VCaP (cell line): Measurements from ENCODE around the gene AMOTL1.
"Not testable (repeated sequence)": the region's sequence is repeated elsewhere in the genome, so short reads cannot be mapped to it uniquely, and the experiment has no call there.

Experiments
- H3K27ac ChIP-seq: fragments of 450-650 bp; 2 replicates; pipeline ENCODE4 v1.5.1; 2017
- TF ChIP-seq, protein P1 (sequence below): fragments of 450-650 bp; conservative IDR thresholded peaks from 2 replicates; pipeline ENCODE4 v1.5.1; 2017; ENCODE audit warnings: mild to moderate bottlenecking, moderate library complexity

The AMOTL1 gene

DNA sequence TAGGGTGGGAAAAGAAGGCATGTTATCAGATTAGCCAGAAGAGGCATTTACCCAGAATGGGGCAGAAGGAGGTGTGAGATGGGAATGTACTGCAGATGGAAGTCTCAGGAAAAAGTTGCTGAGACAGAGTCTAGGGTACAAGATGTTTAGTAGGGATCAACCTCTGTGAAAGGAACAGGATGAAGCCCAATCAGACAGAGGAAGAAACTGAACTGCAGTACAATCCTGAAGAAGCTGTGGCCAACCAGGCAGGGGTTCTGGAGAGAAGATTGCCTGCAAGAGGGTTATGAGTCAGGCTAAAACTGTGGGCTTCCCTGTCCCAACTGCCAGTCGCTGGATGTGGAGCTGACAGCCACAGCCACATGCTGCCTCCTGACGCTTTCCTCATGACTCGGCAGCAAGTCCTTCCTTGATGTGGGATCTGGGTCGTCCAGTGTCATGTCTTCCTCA lies 141.2 kb downstream of the AMOTL1 start:
- H3K27ac ChIP-seq, result no peak overlapping the region
- TF ChIP-seq, protein P1, sequence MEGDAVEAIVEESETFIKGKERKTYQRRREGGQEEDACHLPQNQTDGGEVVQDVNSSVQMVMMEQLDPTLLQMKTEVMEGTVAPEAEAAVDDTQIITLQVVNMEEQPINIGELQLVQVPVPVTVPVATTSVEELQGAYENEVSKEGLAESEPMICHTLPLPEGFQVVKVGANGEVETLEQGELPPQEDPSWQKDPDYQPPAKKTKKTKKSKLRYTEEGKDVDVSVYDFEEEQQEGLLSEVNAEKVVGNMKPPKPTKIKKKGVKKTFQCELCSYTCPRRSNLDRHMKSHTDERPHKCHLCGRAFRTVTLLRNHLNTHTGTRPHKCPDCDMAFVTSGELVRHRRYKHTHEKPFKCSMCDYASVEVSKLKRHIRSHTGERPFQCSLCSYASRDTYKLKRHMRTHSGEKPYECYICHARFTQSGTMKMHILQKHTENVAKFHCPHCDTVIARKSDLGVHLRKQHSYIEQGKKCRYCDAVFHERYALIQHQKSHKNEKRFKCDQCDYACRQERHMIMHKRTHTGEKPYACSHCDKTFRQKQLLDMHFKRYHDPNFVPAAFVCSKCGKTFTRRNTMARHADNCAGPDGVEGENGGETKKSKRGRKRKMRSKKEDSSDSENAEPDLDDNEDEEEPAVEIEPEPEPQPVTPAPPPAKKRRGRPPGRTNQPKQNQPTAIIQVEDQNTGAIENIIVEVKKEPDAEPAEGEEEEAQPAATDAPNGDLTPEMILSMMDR, result no peak

DNA sequence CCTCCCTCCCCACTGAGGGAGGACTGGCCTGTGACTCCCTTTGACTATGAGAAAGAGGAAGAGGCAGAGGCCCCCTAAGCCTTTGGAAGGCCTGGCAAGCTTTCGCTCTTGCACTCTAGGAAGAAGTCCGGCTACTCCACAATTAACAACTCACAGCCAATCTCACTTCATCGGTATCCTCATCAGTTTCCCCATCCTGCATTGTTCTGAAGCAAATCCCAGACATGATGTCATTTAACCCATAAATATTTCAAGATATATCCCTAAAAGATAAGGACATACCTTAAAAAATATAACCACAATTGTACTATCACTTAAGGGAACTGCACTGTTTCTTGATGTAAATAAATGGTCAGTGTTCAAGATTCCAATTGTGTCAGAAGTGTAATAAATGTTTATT lies 142.1 kb downstream of the AMOTL1 start:
- no peak overlapping the region for H3K27ac ChIP-seq
- TF ChIP-seq, protein P1, result no peak

DNA sequence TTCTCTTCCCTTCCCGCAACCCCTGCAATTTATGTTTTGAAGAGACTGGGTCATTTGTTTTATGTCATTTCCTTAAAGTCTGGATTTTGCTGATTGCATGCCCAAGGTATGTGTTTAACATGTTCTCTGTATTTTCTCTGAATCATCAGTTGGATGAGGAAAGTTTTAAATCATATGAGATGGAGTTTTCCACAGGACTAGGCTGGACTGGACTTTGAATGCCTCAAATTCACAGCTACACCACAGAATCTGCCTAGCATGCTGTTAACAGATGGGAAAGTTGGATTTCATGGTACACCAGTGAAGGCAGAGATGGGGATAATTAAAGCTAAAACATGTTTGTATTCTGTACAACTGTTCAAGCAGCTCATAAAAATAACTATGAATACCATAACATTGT lies 142.6 kb downstream of the AMOTL1 start:
- TF ChIP-seq, protein P1, result no peak
- H3K27ac ChIP-seq, result no peak overlapping the region

GRCh38 chr11:94912806-94913205 lies 144.7 kb downstream of the AMOTL1 start:
- H3K27ac ChIP-seq, result no peak overlapping the region
- TF ChIP-seq, protein P1, result no peak

DNA sequence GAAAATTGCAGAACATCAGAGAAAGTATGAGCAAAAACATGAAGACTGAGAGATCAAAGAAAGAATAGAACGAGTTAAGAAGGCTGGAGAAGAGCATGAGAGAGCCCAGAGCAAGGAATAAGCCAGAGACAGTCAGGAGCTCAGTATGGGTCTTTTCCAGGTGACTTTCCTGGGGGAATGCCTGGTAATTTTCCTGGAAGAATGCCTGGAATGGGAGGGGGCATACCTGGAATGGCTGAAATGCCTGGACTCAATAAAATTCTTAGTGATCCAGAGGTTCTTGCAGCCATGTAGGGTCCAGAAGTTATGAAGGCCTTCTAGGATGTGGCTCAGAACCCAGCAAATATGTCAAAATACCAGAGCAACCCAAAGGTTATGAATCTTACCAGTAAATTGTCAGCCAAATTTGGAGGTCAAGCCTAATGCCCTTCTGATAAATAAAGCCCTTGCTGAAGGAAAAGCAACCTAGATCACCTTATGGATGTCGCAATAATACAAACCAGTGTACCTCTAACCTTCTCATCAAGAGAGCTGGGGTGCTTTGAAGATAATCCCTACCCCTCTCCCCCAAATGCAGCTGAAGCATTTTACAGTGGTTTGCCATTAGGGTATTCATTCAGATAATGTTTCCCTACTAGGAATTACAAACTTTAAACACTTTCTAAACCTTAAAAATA lies 145.7 kb downstream of the AMOTL1 start:
- not testable (repeated sequence) for H3K27ac ChIP-seq

DNA sequence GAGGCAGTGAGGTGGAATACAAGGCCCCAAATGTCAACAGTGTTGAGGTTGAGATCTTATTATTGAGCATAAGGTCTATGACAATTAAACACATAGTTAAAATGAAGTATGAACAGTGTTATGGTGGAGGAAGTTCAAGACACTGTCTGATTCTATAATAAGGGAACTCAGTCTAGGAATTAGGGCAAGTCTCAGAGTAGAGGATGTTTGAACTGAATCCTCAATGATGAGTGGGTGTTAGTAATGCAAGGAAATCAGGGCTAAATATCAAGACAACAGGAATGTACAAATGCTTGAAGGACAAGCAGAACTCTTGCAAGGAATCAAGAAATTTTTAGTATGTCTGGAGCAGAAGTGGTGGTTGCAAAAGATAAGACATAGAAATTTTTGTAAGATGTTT lies 152.2 kb downstream of the AMOTL1 start:
- TF ChIP-seq, protein P1, result no peak

GRCh38 chr11:94922321-94923003 lies 154.3 kb downstream of the AMOTL1 start:
- no peak overlapping the region for H3K27ac ChIP-seq
- TF ChIP-seq, protein P1, result no peak

More for the DNA sequence above, 152.2 kb downstream of the AMOTL1 start:
- no peak overlapping the region for H3K27ac ChIP-seq

GRCh38 chr11:94923004-94923334 lies 154.8 kb downstream of the AMOTL1 start:
- H3K27ac ChIP-seq, result no peak overlapping the region
- TF ChIP-seq, protein P1, result no peak
